GM19452 (cell line): ENCODE measurements around the gene ARHGAP11A.
"Not testable (repeated sequence)": the region's sequence is repeated elsewhere in the genome, so short reads cannot be mapped to it uniquely, and the experiment has no call there.

Experiments used
- ATAC-seq: cut with Tn5 transposase; IDR thresholded peaks from one replicate; pipeline ENCODE4 v1.9.1; 2021; ENCODE audit not compliant: unreplicated experiment

The ARHGAP11A gene

GRCh38 chr15:32615051-32615870 lies at the start of gene ARHGAP11A:
Gene ARHGAP11A, plus strand, starts transcription at chr15:32615504. Its CDS starts 708 bp downstream, at chr15:32616212.
- peak; percentile 72 for ATAC-seq

GRCh38 chr15:32568988-32569387 lies 46.3 kb upstream of the ARHGAP11A start:
- ATAC-seq: not testable (repeated sequence)

- ATAC-seq: not testable (repeated sequence)
Measured at GRCh38 chr15:32578482-32578881, 36.8 kb upstream of the ARHGAP11A start.

GRCh38 chr15:32585844-32586243 lies 29.5 kb upstream of the ARHGAP11A start:
- not testable (repeated sequence) for ATAC-seq

- not testable (repeated sequence) for ATAC-seq
Measured at GRCh38 chr15:32593151-32593550, 22.2 kb upstream of the ARHGAP11A start, which contains the start of gene GOLGA8N. Gene GOLGA8N, plus strand, starts transcription at chr15:32593456.

- ATAC-seq: not testable (repeated sequence)
Measured at GRCh38 chr15:32609518-32609917, 5.8 kb upstream of the ARHGAP11A start.

GRCh38 chr15:32610719-32611118 lies 4.6 kb upstream of the ARHGAP11A start:
- not testable (repeated sequence) for ATAC-seq

GRCh38 chr15:32614712-32615050 lies 623 bp upstream of the ARHGAP11A start:
- ATAC-seq: peak; percentile 16

GRCh38 chr15:32615871-32616426 lies 645 bp downstream of the ARHGAP11A start:
- peak; percentile 14 for ATAC-seq

GRCh38 chr15:32636410-32636809 lies 21.1 kb downstream of the ARHGAP11A start:
- ATAC-seq: no peak

GRCh38 chr15:32636908-32637567 lies 21.7 kb downstream of the ARHGAP11A start:
- ATAC-seq: peak; percentile 63

- no peak for ATAC-seq
Measured at GRCh38 chr15:32637704-32638103, 22.4 kb downstream of the ARHGAP11A start.

GRCh38 chr15:32641517-32642059 lies 26.3 kb downstream of the ARHGAP11A start, which contains the start of gene SCG5:
Gene SCG5, plus strand, starts transcription at chr15:32641710. Its CDS starts 1,883 bp downstream, at chr15:32643593.
- no peak for ATAC-seq

- no peak for ATAC-seq
Measured at GRCh38 chr15:32642667-32643435, 27.5 kb downstream of the ARHGAP11A start.

- no peak for ATAC-seq
Measured at GRCh38 chr15:32643907-32644445, 28.7 kb downstream of the ARHGAP11A start.

GRCh38 chr15:32646291-32646690 lies 31.0 kb downstream of the ARHGAP11A start:
- no peak for ATAC-seq

GRCh38 chr15:32649342-32649741 lies 34.0 kb downstream of the ARHGAP11A start:
- ATAC-seq: no peak

GRCh38 chr15:32651229-32651837 lies 36.0 kb downstream of the ARHGAP11A start:
- ATAC-seq: peak; percentile 71

GRCh38 chr15:32652178-32652577 lies 36.9 kb downstream of the ARHGAP11A start:
- ATAC-seq: no peak

- ATAC-seq: no peak
Measured at GRCh38 chr15:32656091-32656490, 40.8 kb downstream of the ARHGAP11A start.
